ENCODE data around the gene NECAB2.

NECAB2 gene

DNA sequence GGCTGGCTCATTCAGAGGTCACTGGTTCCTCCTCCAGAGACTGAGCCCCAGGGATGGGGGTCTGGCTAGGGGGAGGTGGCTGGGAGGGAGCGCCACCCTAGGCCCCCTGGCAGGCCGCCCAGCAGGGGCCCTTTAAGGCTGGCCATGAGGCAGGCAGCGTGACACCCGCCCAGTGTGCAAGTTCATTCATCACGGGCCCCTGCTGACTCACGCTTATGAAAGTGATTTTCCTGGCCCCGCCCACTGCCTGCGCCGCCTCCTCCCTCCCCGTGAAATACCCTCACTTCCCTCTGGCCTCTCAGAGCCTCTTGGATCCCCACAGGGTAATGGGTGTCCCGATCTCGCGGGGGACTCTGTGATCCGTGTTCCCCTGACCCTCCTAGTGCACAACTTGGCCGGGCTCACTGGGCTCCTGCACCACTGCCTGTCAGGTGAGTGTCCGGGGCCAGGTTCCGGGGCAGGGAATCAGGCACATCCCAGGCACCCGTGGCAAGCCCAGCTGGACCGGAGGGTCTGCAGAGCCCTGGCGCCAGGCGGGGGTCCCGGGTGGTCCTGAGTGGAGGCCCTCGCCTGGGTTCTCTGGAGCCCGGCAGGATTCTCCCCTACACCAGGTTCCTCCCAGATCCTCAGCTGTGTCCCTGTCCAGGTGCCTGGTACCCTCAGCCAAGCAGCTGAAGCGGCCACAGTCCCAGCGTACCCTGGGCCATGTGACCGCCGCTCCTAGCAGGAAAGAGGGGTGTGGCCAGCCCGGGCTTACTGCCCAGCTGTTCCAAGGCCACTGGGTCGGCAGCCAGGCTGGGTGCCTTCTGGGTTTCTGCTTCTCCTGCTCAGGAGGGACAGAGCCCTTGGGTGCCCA is 14.9 kb upstream of the NECAB2 start, which contains the start of gene OSGIN1:
Gene OSGIN1, plus strand, starts transcription at position 301 of the 856 bp plus-strand sequence. CDS start 4,432 bp downstream, outside the sequence.
- peak; percentile 56 for DNase-seq

DNA sequence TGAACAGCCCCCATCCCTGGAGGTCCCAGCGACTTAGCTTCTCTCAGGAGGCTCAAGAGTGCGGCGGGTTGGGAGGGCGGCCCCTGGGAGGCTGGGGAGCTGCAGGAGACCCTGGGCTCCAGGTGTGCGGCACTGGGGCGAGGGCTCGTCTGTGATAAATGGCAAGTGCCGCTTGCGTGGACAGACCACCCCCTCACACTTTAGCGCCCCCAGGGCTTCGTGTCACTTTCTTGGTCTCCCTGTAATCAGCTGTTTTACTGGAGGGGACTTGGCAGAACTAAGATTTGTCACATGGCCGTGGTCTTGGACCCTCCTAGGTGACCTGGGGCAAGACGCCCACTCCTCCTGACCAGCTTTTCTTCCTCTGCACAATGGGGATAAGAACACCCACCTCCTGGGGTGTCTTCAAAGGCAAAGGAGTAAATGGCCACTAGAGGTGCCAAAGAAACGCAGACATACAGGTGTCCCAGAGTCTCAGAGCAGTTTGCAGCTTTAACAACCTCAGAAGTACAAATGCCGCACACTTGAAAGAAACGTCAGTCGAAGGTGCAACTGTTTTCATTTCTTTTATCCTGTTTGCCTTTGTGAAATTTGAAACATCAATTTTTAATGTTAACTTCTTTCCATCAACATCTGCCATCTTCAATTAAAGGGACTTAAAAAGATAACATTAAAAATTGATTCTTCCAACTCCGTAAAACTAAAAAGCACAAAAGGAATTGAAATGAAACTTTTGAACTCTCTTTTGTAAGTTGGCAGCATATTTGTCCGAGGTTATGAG is 14.1 kb upstream of the NECAB2 start:
- peak; percentile 30 for DNase-seq

DNA sequence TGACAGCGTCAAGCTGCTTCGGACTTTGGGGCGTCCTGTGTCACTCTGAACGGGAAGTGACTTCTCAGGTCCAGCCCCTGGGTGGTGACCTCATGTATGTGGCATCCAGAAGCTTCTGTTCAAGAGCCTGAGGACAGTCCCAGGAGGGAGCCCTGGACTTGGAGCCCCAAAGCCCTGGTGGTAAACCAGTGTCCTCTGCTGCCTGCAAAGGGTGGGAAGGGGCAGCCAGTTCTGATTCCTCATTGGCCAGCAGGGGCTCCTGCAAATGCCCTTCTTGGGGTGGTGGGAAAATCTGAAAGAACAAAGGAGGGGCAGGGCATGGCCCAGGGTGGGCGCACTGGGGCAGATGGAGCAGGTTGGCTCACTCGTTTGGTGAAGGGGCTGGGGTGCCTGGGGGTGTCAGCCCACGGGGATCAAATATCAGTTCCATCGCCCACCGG is 13.4 kb upstream of the NECAB2 start:
- no peak for DNase-seq

DNA sequence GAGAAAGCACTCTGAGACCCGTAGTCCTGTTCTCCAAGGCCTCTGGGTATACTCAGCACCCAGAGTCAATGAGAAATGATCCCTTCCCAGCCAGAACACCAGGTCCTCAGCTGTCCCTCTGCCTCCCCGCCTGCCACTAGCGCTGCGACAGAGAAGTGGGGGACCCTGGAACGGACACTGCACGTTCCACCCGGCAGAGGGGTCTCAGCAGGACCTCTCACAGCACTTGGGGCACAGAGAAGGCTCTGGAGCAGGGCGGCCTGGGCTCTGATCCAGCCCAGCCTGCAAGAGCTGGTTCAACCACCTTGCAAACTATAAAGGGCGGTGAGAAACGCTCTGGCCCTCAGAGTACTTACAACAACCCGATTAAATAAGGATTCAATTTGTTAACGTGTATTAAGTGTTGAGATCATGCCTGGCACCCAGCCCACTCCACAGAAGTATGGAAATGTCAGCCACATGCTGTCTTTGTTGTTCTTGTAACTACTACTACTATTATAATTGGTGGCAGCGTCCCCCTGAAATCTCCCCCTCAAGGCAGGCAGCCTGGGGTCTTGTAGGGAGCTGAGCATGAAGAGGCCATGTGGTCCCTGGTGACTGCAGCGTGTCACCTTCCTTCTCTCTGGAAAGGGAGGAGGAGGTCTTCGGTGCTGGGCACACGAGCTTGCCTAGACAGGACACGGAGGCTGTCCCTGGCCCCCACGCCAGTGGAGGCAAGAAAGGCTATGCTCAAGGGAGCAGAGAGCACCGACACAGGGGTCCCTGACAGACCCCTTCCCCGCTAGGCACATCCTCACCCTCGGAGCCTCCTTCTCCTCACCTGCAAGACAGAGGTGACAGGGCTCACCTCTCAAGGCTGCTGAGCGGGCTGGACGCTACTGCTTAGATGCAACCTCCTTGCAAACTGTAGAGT is 12.6 kb upstream of the NECAB2 start:
- DNase-seq: no peak

DNA sequence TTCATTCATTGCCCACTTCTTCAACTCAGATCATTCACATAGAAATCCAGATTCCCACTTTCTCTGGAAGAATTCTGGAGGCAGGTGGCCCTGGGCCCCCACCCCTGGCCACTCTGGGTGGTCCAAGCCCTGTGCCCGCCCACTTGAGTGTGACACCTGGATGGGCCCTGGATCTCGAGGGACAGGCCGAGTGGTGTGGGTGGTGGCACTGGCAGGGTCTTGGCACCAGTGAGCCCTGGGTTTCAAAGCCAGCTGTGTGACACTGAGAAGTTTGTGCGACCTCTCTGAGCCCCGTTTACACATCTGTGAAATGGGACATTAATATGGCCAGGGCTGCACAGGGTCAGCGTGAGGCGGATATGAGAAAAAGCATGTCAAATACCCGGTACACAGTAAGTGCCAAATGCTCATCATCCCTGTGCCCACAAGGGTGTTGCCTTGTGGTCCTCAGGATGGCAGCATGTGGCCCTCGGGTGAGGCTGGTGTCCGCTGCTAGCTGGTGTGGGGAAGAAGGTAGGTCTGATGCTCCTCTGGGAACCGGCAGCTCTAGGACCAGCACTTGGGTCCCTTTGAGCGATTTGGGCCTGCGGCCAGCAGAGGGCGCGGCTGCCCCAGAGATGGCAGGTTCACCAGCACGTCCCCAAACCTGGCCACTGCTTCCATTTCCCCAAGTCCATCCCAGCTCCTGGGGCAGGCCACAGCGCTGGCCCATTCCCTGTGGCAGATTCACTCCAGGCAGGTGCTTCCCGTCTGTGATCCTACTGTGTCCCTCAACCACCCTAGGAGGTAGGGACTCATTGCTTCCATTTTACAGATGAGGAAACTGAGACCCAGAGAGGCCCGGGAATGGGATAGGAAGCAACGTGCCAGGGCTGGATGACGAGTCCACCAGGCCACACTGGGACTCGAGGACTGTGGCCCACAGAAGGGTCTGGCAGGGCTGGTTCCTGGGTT is 11.4 kb upstream of the NECAB2 start:
- DNase-seq: peak; percentile 23

DNA sequence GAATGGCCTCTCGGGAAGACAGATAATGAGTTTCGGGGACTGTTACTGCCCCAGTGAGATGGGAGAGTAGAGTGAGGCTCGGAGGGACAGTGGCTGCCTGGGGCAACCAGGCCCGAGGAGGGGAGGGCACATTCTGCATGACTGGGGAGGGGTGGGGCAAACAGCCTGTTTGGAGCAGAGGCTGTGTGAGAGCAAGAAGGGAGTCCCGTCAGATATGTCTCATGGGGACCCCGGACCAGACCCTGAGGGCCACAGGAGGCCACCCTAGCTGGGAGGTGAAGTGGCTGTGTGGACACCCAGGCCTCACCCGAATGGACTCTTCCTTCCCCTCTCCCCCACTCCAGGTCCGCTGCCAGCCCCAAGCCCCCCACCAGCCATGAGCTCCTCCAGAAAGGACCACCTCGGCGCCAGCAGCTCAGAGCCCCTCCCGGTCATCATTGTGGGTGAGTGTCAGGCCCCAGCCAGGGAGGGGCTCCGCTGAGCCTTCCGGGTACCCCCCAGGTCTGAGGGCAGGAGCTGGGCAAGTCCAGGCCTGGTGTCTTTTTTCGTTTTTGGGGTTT is 10.7 kb upstream of the NECAB2 start:
- DNase-seq: no peak

DNA sequence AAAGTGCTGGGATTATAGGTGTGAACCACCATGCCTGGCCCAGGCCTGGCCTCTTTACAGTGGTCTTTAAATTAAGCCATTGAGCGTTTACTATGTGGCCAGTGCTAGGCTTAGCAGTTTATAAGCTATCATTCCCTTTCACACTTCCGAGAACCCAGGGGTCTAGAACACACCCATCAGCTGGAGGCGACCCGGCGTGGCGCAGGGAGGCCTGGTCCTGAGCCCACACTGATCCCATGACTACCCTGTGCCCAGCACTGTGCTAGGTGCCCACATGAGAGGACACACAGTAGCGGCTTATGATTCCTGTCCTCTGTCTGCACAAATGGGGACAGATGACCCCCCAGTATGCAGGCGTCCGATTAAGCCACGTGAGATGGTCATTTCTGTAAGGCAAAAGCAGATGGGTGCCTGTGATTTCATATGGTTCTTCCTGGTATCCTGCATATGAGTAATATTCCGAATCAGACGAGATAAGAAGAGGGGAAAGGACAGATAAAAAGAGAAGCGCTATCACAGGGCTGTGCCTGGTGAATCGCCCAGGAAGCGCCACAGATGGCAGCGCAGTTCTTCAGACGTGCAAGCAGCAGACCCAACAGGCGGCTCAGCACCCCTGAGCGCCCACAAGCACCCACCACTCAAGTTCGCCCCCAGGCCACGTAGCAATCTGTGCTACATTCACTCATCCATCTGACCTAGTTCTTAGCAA is 9.8 kb upstream of the NECAB2 start:
- no peak for DNase-seq

DNA sequence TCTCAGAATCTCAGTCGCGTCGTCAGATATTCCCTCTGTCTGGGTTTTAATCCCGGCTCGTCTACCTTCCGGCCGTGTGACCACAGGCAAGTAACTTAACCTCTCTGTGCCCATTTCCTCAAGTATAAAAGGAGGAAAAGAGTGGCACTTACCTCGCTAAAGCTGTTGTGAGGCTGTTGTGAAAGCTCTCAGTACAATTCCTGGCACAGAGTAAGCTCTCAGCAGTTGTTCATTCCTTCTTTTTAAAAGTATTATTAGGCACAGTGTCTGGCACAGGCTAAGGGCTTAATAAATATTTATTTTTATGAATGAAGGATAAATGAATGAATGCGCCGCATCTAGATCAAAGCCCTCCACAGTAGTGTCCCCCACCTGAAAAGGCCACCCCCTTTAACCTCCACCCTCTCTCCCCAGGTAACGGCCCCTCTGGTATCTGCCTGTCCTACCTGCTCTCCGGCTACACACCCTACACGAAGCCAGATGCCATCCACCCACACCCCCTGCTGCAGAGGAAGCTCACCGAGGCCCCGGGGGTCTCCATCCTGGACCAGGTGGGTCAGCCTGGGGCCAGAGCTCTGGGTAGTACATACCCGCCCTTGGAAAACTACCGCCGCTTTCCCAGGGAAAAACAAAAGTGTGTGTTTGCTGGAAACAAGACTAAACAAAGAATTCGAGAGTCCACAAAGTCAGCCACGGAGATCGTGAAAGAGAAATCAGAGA is 9.0 kb upstream of the NECAB2 start:
- DNase-seq: no peak

DNA sequence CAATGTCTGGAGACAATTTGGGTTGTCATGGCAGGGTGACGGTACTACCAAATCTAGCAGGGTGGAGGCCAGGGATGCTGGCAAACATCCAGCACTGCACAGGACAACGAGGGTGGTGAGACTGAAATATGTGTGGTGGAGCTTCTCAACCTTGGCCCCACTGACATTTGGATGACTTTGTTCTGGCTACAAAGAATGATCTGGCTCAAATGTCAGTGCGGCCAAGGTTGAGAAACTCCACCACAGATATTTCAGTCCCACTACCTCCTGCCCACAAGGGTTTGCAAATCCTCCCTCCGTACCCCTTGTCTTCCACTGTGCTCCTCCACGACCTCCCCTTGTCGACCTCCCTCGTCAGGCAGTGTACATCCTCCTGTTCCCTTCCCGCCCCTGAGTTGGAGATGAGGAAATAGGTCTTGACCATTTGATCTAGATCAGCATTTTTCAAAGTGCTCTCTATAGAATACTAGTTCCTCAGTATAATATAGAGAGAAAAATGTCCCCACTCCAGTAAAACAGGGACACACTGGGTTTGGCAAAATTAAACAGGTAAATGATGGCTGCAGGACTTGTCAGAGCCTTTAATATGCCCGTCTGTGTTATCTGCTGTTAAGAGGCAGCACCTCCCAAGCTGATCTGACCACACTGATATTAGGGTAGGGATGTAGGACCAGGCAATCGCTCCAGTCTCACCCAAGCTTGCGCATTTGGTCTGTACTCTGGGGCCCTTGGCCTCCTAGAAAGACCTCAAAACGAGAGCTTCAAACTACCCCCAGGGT is 8.2 kb upstream of the NECAB2 start:
- DNase-seq: no peak

DNA sequence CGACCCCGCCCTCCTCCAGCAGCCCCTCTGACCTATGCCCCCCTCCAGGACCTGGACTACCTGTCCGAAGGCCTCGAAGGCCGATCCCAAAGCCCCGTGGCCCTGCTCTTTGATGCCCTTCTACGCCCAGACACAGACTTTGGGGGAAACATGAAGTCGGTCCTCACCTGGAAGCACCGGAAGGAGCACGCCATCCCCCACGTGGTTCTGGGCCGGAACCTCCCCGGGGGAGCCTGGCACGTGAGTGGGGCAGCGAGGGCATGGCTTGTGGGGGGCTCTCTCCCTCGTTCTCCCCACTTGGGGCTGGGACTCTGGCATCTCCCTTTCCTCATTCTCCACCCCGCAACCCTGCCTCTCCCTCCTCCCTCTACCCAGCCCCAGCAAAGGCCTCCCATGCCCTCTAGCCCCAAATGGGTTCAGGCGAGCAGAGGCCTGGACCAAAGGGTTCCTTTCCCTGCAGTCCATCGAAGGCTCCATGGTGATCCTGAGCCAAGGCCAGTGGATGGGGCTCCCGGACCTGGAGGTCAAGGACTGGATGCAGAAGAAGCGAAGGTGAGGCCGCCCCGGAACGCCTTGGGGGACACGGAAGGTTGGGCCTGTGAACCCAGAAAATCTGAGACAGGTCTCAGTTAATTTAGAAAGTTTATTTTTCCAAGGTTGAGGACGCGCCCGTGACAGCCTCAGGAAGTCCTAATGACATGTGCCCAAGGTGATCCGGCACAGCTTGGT is 7.4 kb upstream of the NECAB2 start:
- DNase-seq: no peak

DNA sequence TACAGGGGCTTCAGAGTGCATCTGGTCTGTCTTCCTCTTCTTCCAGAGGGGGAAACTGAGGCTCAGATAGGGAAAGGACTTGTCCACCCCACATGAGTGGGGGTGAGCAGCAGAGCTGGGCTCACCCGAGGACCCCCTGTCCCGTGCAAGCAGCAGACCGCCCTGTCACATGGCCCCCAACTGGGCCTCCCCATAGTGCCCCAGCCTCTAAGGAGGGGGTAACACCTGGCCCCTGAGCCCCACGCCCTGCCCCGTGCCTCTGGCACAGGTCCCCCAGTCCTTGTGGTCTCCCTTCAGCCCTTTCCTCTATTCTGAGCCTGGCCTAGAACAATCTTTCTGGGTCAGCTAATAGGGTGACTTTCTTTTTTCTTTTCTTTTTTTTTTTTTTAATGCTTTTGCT is 6.5 kb upstream of the NECAB2 start:
- DNase-seq: no peak

DNA sequence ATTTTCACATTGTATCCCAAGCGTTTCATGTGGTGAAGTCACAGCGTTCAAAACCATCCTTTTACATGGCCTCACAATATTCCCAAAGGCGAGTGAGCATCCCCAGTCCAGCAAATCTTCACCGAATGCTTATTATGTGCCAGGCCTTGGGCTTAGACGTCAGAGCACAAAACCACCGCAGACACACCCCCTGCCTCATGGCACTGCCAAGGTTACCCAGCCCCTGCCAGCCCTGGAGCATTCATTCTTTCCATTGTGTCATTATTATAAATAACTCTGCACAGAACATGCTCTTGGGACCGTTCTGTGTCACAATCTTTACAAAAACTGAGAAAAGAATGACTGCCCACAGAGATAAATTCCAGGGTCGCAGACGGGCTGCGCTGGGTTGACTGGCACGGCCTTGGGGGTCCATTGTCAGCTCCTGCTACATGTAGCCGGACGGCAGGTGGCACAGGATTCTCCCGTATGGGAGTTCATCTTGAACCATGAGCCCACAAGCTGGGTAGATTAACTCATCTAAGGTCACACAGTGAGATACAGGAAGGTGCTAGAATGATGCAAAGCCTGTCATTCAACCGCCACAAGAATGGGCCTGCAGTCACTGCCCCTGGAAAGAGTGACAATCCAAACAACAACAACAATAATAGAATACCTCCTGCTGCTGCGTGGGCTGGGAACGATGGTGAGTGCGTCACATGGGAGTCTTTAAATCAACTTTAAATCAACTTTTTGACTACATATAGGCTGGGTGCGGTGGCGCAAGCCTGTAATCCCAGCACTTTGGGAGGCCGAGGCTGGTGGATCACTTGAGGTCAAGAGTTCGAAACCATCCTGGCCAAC is 4.5 kb upstream of the NECAB2 start:
- DNase-seq: no peak

DNA sequence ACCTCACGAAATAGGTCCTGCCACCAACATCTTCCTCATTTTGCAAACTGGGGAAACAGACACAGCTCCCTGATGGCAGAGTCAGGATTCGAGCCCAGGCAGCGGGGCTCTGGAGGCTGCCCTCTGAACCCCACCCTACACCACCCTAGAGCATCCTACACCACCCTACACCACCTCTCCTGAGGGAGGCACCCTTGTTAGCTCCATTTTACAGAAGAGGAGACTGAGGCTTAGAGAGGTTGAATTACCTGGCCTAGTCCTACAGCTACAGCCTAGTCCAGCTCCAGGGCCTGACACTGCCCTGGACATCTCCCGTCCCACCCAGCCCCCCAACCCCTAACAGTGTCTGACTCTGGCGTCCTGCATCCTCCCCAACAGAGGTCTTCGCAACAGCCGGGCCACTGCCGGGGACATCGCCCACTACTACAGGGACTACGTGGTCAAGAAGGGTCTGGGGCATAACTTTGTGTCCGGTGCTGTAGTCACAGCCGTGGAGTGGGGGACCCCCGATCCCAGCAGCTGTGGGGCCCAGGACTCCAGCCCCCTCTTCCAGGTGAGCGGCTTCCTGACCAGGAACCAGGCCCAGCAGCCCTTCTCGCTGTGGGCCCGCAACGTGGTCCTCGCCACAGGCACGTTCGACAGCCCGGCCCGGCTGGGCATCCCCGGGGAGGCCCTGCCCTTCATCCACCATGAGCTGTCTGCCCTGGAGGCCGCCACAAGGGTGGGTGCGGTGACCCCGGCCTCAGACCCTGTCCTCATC is 3.2 kb upstream of the NECAB2 start:
- no peak for DNase-seq

DNA sequence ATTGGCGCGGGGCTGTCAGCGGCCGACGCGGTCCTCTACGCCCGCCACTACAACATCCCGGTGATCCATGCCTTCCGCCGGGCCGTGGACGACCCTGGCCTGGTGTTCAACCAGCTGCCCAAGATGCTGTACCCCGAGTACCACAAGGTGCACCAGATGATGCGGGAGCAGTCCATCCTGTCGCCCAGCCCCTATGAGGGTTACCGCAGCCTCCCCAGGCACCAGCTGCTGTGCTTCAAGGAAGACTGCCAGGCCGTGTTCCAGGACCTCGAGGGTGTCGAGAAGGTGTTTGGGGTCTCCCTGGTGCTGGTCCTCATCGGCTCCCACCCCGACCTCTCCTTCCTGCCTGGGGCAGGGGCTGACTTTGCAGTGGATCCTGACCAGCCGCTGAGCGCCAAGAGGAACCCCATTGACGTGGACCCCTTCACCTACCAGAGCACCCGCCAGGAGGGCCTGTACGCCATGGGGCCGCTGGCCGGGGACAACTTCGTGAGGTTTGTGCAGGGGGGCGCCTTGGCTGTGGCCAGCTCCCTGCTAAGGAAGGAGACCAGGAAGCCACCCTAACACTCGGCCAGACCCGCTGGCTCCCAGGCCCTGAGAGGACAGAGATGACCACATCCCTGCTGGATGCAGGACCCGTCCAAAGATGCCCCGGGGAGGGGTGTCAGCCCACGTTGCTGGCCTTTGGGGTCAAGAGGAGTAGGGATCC is 2.4 kb upstream of the NECAB2 start:
- DNase-seq: no peak

DNA sequence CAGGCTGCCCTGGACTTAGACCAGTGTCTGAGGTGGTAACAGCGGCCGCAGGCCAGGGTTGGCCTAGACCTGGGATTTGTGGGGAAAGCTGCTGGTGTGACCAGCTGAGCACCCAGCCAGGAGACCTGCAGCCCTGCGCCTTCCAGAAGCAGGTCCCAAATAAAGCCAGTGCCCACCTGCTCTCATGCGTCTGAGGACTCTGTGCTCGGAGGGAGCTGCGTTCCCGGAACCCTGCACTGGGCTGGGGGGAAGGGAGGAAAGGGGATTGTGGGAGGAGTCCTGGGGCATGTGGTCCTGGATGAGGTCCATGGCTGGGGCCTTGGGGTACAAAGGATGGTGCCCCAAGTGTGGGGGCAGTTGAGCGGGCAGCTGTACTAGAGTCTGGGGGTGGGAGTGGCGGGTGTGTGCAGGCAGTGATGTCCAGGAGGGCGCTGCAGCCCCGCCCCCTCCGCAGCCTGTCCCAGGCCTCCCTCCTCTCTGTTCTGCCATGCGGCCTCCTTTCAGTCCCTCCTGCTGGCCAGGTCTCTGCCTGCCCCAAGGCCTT is 1.8 kb upstream of the NECAB2 start:
- DNase-seq: no peak

DNA sequence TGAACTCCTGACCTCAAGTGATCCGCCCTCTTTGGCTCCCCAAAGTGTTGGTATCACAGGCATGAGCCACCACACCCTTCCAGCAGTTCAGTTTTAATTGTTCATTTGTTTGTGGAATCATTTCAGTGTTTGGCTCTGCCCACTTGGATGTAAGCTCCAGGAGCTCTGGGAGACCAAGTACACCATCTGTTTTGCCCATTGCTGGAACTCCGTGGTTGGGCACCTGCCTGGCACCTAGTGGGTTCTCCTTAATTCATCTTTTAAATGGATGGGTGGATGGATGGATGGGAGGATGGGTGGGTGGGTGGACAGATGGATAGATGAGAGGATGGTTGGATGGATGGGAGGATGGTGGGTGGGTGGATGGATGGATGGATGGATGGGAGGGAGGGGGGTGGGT is 953 bp upstream of the NECAB2 start:
- DNase-seq: no peak

All from NCI-H1105 treated with DMSO at 0.1 percent for 48 hours (cell line).